KMS-11 (cell line): Measurements from ENCODE around the gene CDKL5.
A peak's percentile ranks its signal among the peaks of the same experiment; 100 is the strongest.

ENCODE experiments used
- H2AFZ ChIP-seq: fragments of 200-600 bp; sonication (generic); 2 replicates; pipeline ENCODE4 v1.6.1; 2016; ENCODE audit warnings: antibody characterized with exemption, mixed run types, low read depth
- H3K27ac ChIP-seq: fragments of 200-600 bp; sonication (generic); 2 replicates; pipeline ENCODE4 v1.6.1; 2016; ENCODE audit warnings: mild to moderate bottlenecking, mixed run types
- H3K27me3 ChIP-seq: fragments of 200-600 bp; sonication (generic); 2 replicates; pipeline ENCODE4 v1.6.1; 2017; ENCODE audit warnings: mild to moderate bottlenecking, low read depth, mixed run types, moderate library complexity; ENCODE audit not compliant: insufficient read depth
- H3K36me3 ChIP-seq: fragments of 200-600 bp; sonication (generic); 2 replicates; pipeline ENCODE4 v1.6.1; 2017; ENCODE audit warnings: mild to moderate bottlenecking, mixed run types; ENCODE audit not compliant: insufficient read depth
- H3K4me1 ChIP-seq: fragments of 200-600 bp; sonication (generic); 2 replicates; pipeline ENCODE4 v1.6.1; 2016; ENCODE audit warnings: mild to moderate bottlenecking, low read depth, mixed run types; ENCODE audit not compliant: poor library complexity, severe bottlenecking
- H3K4me2 ChIP-seq: fragments of 200-600 bp; sonication (generic); 2 replicates; pipeline ENCODE4 v1.7.0; 2016; ENCODE audit warnings: mild to moderate bottlenecking, mixed run types
- H3K4me3 ChIP-seq: fragments of 200-600 bp; sonication (generic); IDR thresholded peaks from 2 replicates; pipeline ENCODE4 v1.6.1; 2017; ENCODE audit warnings: low read depth, low read length, mixed read lengths; ENCODE audit not compliant: insufficient read depth
- H3K79me2 ChIP-seq: fragments of 200-600 bp; sonication (generic); 2 replicates; pipeline ENCODE4 v1.6.1; 2016; ENCODE audit warnings: low read depth, mixed run types; ENCODE audit not compliant: insufficient read depth
- H3K9ac ChIP-seq: fragments of 200-600 bp; sonication (generic); 2 replicates; pipeline ENCODE4 v1.6.1; 2016; ENCODE audit warnings: mild to moderate bottlenecking, mixed run types
- H4K20me1 ChIP-seq: fragments of 200-600 bp; sonication (generic); 2 replicates; pipeline ENCODE4 v1.6.1; 2016; ENCODE audit warnings: mild to moderate bottlenecking, mixed run types; ENCODE audit not compliant: insufficient read depth
- TF ChIP-seq, protein P1 (sequence below): fragments of 200-600 bp; sonication (generic); conservative IDR thresholded peaks from 2 replicates; pipeline ENCODE4 v1.6.1; 2017; ENCODE audit warnings: low read depth, mild to moderate bottlenecking, antibody characterized with exemption, low read length, moderate library complexity, mixed read lengths

CDKL5 gene

DNA sequence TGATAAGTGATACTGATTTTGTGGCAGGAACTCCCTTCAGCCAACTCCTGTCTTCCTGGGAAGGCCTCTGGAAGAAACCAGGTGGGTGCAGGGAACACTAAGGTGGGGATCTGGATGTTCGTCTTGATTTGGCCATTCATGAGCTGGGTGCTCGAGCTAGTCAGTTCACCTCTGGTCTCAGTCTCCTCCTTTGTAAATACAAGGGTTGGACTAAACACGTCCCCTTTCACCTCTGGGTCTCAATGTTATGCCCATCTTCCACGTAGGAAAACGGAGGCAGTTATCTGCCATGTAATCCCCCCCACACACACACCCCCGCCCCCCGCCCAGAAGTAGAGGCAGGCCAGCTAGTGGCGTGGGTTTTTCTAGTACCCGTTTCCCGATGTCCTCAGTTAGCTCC lies 250.6 kb downstream of the CDKL5 start:
- no peak overlapping the region for H3K4me2 ChIP-seq
- TF ChIP-seq, protein P1, sequence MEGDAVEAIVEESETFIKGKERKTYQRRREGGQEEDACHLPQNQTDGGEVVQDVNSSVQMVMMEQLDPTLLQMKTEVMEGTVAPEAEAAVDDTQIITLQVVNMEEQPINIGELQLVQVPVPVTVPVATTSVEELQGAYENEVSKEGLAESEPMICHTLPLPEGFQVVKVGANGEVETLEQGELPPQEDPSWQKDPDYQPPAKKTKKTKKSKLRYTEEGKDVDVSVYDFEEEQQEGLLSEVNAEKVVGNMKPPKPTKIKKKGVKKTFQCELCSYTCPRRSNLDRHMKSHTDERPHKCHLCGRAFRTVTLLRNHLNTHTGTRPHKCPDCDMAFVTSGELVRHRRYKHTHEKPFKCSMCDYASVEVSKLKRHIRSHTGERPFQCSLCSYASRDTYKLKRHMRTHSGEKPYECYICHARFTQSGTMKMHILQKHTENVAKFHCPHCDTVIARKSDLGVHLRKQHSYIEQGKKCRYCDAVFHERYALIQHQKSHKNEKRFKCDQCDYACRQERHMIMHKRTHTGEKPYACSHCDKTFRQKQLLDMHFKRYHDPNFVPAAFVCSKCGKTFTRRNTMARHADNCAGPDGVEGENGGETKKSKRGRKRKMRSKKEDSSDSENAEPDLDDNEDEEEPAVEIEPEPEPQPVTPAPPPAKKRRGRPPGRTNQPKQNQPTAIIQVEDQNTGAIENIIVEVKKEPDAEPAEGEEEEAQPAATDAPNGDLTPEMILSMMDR, result no peak
- no peaks in the 10 kb centered on the region for H3K4me1 ChIP-seq
- H3K9ac ChIP-seq, result no peak overlapping the region
- H3K27me3 ChIP-seq, result no peaks in the 10 kb centered on the region
- H3K27ac ChIP-seq, result no peak overlapping the region
- peak overlapping the region; percentile 86; the same call in 1 of the 2 replicates for H2AFZ ChIP-seq
- no peaks in the 10 kb centered on the region for H3K79me2 ChIP-seq
- H3K4me3 ChIP-seq, result no peak overlapping the region
- no peaks in the 10 kb centered on the region for H4K20me1 ChIP-seq
- H3K36me3 ChIP-seq, result no peaks in the 10 kb centered on the region

DNA sequence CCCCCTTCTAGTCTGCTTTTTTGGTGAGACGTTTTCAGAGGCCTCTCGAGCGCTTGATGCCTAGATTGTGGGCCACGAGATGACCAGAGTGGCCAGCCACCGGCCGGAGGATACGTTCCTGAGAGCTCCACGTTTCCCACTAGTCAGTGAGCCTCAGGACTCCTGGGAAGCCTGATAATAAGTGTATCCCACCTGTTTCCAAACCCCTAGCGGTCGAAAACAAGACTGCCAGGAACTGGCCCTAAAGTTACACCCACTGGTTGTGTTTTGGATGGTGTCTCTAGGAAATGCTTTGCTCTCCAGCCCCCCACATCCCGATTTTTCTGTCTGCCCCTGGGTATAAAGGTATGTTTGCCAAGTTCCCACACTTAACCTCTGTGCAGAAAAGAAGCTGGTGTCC lies 251.1 kb downstream of the CDKL5 start:
- Histone ChIP-seq H3K27me3 (no peaks in the 10 kb centered on the region), H4K20me1 (no peaks in the 10 kb centered on the region), H3K4me2 (no peak overlapping the region), H3K27ac (no peak overlapping the region), H3K4me1 (no peaks in the 10 kb centered on the region), H3K79me2 (no peaks in the 10 kb centered on the region), H3K9ac (no peak overlapping the region), H3K36me3 (no peaks in the 10 kb centered on the region), H2AFZ (no peak overlapping the region), H3K4me3 (no peak overlapping the region)
- TF ChIP-seq, protein P1, result no peak

DNA sequence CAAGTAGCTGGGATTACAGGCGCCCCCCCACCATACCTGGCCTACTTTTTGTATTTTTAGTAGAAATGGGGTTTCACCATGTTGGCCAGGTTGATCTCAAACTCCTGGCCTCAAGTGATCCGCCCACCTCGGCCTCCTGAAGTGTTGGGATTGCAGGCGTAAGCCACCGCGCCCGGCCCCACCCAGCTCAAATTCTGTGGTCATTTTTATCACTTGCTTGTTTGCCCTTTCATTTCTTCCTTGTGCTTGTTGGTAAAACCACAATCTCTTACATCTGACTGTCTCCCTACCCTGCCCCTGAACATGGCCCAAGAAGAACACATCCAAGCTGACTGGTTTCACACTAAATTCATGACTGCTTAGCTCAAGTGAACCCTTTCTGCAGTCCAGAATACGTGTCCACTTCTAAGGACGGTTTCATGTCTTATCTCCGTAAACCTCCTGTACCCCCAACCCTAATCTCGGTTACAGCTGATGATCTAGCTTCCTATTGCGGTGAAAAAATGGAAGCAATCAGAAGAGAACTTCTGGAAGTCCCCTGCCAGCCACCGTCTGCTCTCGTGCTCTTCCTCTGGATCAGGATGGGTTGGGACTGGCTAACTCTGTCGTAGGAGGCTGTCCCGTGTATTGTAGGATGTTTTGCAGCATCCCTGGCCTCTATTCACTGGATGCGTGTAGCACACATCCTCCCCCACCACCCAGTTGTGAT lies 251.9 kb downstream of the CDKL5 start:
- no peaks in the 10 kb centered on the region for H3K79me2 ChIP-seq
- H3K36me3 ChIP-seq, result no peaks in the 10 kb centered on the region
- no peaks in the 10 kb centered on the region for H3K27me3 ChIP-seq
- no peak overlapping the region for H3K9ac ChIP-seq
- no peaks in the 10 kb centered on the region for H4K20me1 ChIP-seq
- no peak overlapping the region for H3K4me3 ChIP-seq
- H3K27ac ChIP-seq, result no peak overlapping the region
- no peak overlapping the region for H2AFZ ChIP-seq
- no peak overlapping the region for H3K4me2 ChIP-seq
- TF ChIP-seq, protein P1, result no peak
- no peaks in the 10 kb centered on the region for H3K4me1 ChIP-seq

DNA sequence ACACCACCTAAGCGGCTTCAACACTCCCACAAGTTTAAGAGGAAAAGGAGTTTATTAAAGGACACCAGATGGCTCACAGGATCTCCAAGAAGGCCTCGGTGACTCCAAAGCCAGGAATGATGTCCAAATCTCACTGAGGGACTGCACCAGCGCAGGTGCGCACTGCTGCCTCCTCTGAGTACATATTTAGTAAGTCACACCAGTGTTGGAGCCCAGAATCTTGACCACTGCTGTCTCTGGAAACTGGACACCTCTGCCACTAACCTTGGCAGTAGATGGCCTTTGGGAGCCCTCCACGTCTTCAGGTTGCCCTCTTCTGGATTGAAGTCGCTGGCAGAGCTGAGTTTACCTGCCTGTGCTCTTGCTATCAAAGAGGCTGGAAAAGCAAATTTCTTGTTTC lies 256.6 kb downstream of the CDKL5 start:
- Histone ChIP-seq H3K36me3 (no peaks in the 10 kb centered on the region), H3K4me2 (no peak overlapping the region), H3K27me3 (no peaks in the 10 kb centered on the region), H3K27ac (no peak overlapping the region), H3K4me3 (no peak overlapping the region), H3K9ac (no peak overlapping the region), H3K79me2 (no peaks in the 10 kb centered on the region), H3K4me1 (no peaks in the 10 kb centered on the region), H4K20me1 (no peaks in the 10 kb centered on the region), H2AFZ (no peak overlapping the region)
- TF ChIP-seq, protein P1, result no peak
